ENCODE measurements around the gene TMED1. TPM values are rescaled to one million over a fixed set of nuclear protein-coding genes. Genes with fewer than 3 reads are reported as not detected.

TMED1 gene, protein sequence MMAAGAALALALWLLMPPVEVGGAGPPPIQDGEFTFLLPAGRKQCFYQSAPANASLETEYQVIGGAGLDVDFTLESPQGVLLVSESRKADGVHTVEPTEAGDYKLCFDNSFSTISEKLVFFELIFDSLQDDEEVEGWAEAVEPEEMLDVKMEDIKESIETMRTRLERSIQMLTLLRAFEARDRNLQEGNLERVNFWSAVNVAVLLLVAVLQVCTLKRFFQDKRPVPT
- 20.4 TPM for total RNA-seq

DNA sequence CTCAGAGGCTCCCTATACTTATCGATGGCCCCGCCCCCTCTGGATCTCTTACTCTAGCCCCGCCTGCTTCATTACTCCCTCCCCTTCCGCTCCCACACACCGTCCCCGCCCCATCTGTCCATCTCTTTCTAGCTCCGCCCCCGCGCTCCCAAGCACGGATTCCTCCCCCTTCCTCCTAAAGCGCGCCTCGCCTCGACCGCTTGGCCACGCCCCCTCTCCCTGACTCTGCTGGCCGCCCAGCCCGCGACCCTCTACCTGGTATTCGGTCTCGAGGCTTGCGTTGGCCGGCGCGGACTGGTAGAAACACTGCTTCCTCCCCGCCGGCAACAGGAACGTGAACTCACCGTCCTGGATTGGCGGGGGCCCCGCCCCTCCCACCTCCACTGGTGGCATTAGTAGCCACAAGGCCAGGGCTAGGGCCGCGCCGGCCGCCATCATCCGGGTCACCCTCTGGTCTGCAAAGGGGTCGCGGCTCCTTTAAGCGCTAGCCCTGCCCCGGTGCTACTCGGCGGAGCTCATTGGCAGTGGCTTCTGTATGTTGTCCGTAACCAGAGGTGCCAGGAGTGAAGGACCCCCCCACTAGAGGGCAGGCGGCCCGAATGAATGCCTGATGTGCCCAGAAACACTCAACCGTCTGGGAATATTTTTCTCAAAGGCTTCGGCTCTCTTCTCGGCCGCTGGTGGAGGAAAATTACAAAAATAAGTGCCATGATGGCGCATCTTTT, at the start of gene TMED1:
Gene TMED1, minus strand, starts transcription at position 459 of the 725 bp plus-strand sequence. Its CDS starts 21 bp downstream, at position 438.
- intact Hi-C loops (cut with DNase I), result no loop called here
- peak within 1 kb of the TSS; percentile 65 to 72 for H3K4me3 ChIP-seq
- no peaks in the 10 kb centered on the region for H3K9me3 ChIP-seq
- peaks cover 14% of the 10 kb centered on the region for H3K4me1 ChIP-seq
- H3K36me3 ChIP-seq, result peaks cover 0 to 10% of the 10 kb centered on the region in 2 donors
- H3K27ac ChIP-seq, result peak within 1 kb of the TSS; percentile 96
- H3K27me3 ChIP-seq, result no peaks in the 10 kb centered on the region
- peak in 1 of 2 donors; percentile 98 for DNase-seq (ENCODE audit: extremely low spot score in 2 of 2)
- TF ChIP-seq POLR2AphosphoS5 (IDR thresholded peaks at IDR 0.05; ENCODE audit: insufficient read depth in 1 of 2, low read depth in 1 of 2), result peak; percentile 46 to 93
- no peak for TF ChIP-seq POLR2A (IDR thresholded peaks at IDR 0.05)
- TF ChIP-seq, protein P1, sequence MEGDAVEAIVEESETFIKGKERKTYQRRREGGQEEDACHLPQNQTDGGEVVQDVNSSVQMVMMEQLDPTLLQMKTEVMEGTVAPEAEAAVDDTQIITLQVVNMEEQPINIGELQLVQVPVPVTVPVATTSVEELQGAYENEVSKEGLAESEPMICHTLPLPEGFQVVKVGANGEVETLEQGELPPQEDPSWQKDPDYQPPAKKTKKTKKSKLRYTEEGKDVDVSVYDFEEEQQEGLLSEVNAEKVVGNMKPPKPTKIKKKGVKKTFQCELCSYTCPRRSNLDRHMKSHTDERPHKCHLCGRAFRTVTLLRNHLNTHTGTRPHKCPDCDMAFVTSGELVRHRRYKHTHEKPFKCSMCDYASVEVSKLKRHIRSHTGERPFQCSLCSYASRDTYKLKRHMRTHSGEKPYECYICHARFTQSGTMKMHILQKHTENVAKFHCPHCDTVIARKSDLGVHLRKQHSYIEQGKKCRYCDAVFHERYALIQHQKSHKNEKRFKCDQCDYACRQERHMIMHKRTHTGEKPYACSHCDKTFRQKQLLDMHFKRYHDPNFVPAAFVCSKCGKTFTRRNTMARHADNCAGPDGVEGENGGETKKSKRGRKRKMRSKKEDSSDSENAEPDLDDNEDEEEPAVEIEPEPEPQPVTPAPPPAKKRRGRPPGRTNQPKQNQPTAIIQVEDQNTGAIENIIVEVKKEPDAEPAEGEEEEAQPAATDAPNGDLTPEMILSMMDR (IDR thresholded peaks at IDR 0.05), result peak in 1 of 3 experiments; percentile 56

DNA sequence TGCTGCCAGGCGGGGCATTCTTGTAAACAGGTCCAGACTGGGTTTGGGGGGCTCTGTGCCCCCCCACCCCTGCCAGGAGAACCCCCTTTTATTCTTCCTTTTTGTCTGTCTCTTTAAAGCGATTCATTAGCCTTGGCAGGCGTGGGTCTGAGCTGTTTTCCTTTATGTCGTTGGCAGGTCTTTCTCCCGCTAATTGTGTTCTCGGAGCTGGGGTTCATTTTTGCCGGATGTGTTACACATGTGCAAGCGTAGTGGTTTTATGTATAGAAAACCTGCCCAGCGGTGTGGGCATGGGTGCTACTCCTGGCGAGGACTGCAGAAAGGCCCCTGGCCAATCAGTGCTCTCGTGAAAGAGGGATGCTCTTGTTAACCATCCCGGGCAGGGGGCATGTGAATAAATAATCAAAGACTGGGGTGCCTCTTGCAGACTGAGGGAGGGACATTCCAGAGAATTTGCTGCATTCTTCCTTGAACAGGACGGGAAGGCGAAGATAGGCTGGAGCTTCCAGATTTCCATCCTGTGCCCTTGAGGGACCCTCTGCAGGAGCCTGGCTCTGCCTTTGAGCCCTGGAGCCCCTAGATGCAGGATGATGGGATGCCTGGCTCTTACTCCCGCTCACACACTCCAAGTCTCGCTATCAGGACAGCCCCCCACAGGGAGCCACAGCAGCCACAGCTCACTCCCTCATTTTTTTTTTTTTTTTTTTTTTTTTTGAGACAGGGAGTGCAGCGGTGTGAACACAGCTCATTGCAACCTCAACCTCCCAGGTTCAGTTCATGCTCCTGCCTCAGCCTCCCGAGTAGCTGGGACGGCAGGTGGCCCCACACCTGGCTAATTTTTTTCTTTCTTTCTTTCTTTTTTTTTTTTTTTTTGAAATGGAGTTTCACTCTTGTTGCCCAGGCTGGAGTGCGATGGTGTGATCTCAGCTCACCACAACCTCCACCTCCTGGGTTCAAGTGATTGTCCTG, 49.5 kb upstream of the TMED1 start:
- intact Hi-C loops (cut with DNase I), result no loop called here
- Histone ChIP-seq H3K4me1 (peaks cover 81% of the 10 kb centered on the region), H3K4me3 (peak overlapping the region in 1 of 2 donors; percentile 13), H3K27ac (peak overlapping the region; percentile 73), H3K9me3 (no peaks in the 10 kb centered on the region), H3K36me3 (no peaks in the 10 kb centered on the region), H3K27me3 (no peaks in the 10 kb centered on the region)
- no peak for TF ChIP-seq POLR2AphosphoS5 (IDR thresholded peaks at IDR 0.05; ENCODE audit: insufficient read depth in 1 of 2, low read depth in 1 of 2)
- DNase-seq (ENCODE audit: extremely low spot score in 2 of 2), result no peak

DNA sequence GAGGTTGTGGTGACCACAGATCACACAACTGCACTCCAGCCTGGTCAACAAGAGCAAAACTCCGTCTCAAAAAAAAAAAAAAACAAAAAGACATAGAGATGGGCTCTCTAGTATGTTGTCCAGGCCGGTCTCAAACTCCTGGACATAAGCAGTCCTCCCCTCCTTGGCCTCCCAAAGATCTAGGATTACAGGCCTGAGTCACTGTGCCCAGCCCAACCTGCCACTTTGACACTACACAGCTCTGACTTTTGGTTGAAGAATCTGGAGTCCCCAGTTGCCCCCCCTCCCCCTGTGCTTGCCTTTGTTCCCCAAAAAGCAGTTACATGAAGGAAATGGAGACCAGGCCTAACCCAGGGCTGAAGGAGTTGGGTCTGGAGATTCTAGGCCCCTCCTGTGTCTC, 48.3 kb upstream of the TMED1 start:
- intact Hi-C loops (cut with DNase I), result no loop called here
- no peaks in the 10 kb centered on the region for H3K27me3 ChIP-seq
- TF ChIP-seq POLR2AphosphoS5 (IDR thresholded peaks at IDR 0.05; ENCODE audit: insufficient read depth in 1 of 2, low read depth in 1 of 2) (no peak), POLR2A (IDR thresholded peaks at IDR 0.05) (no peak)
- TF ChIP-seq, protein P1 (IDR thresholded peaks at IDR 0.05), result no peak
- no peak overlapping the region for H3K4me3 ChIP-seq
- DNase-seq (ENCODE audit: extremely low spot score in 2 of 2), result no peak
- peak overlapping the region; percentile 73 for H3K27ac ChIP-seq
- H3K4me1 ChIP-seq, result peaks cover 90% of the 10 kb centered on the region
- H3K36me3 ChIP-seq, result no peaks in the 10 kb centered on the region
- H3K9me3 ChIP-seq, result no peaks in the 10 kb centered on the region

DNA sequence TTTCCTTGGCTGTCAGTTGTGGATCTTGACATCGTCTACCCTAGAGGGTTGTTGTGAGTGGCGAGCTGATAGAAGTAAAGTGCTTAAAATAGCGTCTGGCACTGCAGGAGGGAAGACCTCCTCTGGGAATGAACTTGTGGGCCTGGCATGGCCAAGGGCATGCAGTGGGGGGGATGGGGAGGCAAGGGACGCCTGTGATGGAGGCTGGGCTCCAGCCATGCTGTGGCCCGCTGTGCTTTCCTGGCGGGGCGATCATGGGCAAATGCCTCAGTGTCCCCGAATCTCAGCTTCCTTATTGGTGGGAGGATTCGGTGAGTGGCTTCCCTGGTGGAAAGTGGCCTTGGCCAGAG, 46.1 kb upstream of the TMED1 start:
- Histone ChIP-seq H3K27ac (no peak overlapping the region), H3K4me3 (no peak overlapping the region), H3K36me3 (no peaks in the 10 kb centered on the region), H3K9me3 (no peaks in the 10 kb centered on the region), H3K27me3 (no peaks in the 10 kb centered on the region), H3K4me1 (peaks cover 96% of the 10 kb centered on the region)
- TF ChIP-seq POLR2AphosphoS5 (IDR thresholded peaks at IDR 0.05; ENCODE audit: insufficient read depth in 1 of 2, low read depth in 1 of 2), result no peak
- TF ChIP-seq POLR2A (IDR thresholded peaks at IDR 0.05), result no peak
- TF ChIP-seq, protein P1 (IDR thresholded peaks at IDR 0.05), result no peak
- no peak for DNase-seq (ENCODE audit: extremely low spot score in 2 of 2)
- intact Hi-C loops (cut with DNase I), result no loop called here

DNA sequence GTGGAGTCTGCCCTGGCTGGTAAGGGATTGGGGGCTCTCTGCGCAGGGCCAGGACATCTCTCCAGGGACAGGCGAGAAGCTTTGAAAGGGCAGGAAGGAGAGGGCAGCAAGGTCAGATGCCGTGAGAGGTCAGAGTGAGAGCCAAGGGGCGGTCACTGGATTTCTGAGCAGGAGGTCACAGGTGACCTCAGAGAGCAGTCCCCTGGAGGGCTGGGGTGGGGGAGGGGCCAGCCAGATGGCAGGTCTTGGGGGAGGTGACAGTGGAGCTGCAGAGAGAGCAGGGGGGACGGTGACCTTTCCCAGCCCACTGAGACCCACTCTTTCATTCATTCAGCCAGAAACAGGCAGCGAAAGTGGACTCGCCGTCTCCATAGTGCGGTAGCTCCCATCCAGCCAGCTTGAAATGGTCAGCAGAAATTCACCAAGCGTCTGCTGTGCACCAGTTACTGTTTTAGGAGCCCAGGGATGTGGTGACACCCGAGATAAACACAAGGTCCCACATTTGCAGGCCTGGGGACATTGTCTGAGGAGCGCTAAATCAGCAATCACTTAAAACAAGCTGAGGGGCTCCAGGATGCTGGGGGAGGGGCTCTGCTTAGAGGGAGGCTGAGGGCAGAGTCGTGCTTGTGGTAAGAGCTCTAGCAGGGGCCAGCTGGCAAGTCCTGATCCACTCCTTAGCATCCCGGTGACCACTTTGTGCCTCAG, 45.5 kb upstream of the TMED1 start:
- intact Hi-C loops (cut with DNase I), result no loop called here

More for the DNA sequence above, 45.5 kb upstream of the TMED1 start:
- Histone ChIP-seq H3K9me3 (no peaks in the 10 kb centered on the region), H3K36me3 (no peaks in the 10 kb centered on the region), H3K27ac (no peak overlapping the region), H3K4me3 (no peak overlapping the region), H3K4me1 (peaks cover 96% of the 10 kb centered on the region), H3K27me3 (no peaks in the 10 kb centered on the region)
- TF ChIP-seq POLR2AphosphoS5 (IDR thresholded peaks at IDR 0.05; ENCODE audit: insufficient read depth in 1 of 2, low read depth in 1 of 2) (no peak), POLR2A (IDR thresholded peaks at IDR 0.05) (no peak)
- TF ChIP-seq, protein P1 (IDR thresholded peaks at IDR 0.05), result no peak
- no peak for DNase-seq (ENCODE audit: extremely low spot score in 2 of 2)

Data from vagina (tissue), 2 donors.